NCI-H82 treated with DMSO at 0.1 percent for 48 hours (cell line): Measurements from ENCODE around the gene LRCH1.

Experiments used
- DNase-seq: peaks from one replicate; lab custom pipeline; 2025; ENCODE audit not compliant: unreplicated experiment; lab: John Stamatoyannopoulos, UW

LRCH1 gene

GRCh38 chr13:46587807-46588418 lies 34.9 kb downstream of the LRCH1 start:
- no peak for DNase-seq

GRCh38 chr13:46592385-46592784 lies 39.4 kb downstream of the LRCH1 start:
- no peak for DNase-seq

- DNase-seq: no peak
Measured at GRCh38 chr13:46593398-46593797, 40.4 kb downstream of the LRCH1 start.

- DNase-seq: no peak
Measured at GRCh38 chr13:46594374-46595078, 41.6 kb downstream of the LRCH1 start.

GRCh38 chr13:46595136-46595884 lies 42.3 kb downstream of the LRCH1 start:
- DNase-seq: no peak

GRCh38 chr13:46595885-46596275 lies 42.9 kb downstream of the LRCH1 start:
- no peak for DNase-seq

GRCh38 chr13:46596466-46596865 lies 43.5 kb downstream of the LRCH1 start:
- DNase-seq: no peak

- DNase-seq: no peak
Measured at GRCh38 chr13:46598140-46598819, 45.3 kb downstream of the LRCH1 start.

- DNase-seq: no peak
Measured at GRCh38 chr13:46598820-46599180, 45.8 kb downstream of the LRCH1 start.

GRCh38 chr13:46600943-46601311 lies 48.0 kb downstream of the LRCH1 start:
- no peak for DNase-seq

GRCh38 chr13:46602531-46602930 lies 49.6 kb downstream of the LRCH1 start:
- no peak for DNase-seq

GRCh38 chr13:46603165-46603603 lies 50.2 kb downstream of the LRCH1 start:
- peak; percentile 40 for DNase-seq

- no peak for DNase-seq
Measured at GRCh38 chr13:46604226-46604990, 51.4 kb downstream of the LRCH1 start.

GRCh38 chr13:46605076-46605824 lies 52.3 kb downstream of the LRCH1 start:
- DNase-seq: peak; percentile 93

GRCh38 chr13:46605825-46606554 lies 53.0 kb downstream of the LRCH1 start:
- DNase-seq: no peak

- no peak for DNase-seq
Measured at GRCh38 chr13:46606970-46607369, 54.0 kb downstream of the LRCH1 start.

GRCh38 chr13:46607768-46608564 lies 55.0 kb downstream of the LRCH1 start:
- no peak for DNase-seq

GRCh38 chr13:46609052-46609451 lies 56.1 kb downstream of the LRCH1 start:
- no peak for DNase-seq

- DNase-seq: no peak
Measured at GRCh38 chr13:46609726-46610125, 56.8 kb downstream of the LRCH1 start.
